GM10266 (cell line): ENCODE data around the gene MYCBP2.
"Not testable (repeated sequence)": the region's sequence is repeated elsewhere in the genome, so short reads cannot be mapped to it uniquely, and the experiment has no call there.

Experiments used
- DNase-seq: peaks from one replicate; pipeline ENCODE4 v3.0.0; 2012; ENCODE audit errors: extremely low spot score
- TF ChIP-seq, protein P1 (sequence below): IDR thresholded peaks from 2 replicates; pipeline ENCODE4 v1.5.1; 2012; ENCODE audit warnings: mild to moderate bottlenecking, low read depth; ENCODE audit not compliant: control insufficient read depth, insufficient read depth; ENCODE audit errors: missing control alignments

Gene MYCBP2

DNA sequence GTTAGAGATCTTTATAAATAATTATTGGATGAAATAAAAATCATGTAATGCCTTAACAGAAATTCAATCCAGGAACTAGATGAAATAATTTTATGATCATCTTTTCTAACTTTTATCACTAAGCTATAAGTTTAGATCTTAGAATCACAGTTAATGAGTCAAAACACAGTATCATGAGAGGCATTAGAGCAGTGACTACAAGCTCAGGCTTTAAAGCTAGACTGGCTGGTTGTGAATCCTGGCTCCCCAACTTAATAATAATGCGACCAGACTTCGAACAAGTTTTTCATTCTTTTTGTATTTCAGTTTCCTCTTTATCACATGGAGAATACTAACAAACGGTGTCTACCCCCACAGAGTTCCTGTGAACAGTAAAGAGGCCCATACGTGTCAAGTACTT is 108.6 kb downstream of the MYCBP2 start:
- TF ChIP-seq, protein P1, sequence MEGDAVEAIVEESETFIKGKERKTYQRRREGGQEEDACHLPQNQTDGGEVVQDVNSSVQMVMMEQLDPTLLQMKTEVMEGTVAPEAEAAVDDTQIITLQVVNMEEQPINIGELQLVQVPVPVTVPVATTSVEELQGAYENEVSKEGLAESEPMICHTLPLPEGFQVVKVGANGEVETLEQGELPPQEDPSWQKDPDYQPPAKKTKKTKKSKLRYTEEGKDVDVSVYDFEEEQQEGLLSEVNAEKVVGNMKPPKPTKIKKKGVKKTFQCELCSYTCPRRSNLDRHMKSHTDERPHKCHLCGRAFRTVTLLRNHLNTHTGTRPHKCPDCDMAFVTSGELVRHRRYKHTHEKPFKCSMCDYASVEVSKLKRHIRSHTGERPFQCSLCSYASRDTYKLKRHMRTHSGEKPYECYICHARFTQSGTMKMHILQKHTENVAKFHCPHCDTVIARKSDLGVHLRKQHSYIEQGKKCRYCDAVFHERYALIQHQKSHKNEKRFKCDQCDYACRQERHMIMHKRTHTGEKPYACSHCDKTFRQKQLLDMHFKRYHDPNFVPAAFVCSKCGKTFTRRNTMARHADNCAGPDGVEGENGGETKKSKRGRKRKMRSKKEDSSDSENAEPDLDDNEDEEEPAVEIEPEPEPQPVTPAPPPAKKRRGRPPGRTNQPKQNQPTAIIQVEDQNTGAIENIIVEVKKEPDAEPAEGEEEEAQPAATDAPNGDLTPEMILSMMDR, result no peak

DNA sequence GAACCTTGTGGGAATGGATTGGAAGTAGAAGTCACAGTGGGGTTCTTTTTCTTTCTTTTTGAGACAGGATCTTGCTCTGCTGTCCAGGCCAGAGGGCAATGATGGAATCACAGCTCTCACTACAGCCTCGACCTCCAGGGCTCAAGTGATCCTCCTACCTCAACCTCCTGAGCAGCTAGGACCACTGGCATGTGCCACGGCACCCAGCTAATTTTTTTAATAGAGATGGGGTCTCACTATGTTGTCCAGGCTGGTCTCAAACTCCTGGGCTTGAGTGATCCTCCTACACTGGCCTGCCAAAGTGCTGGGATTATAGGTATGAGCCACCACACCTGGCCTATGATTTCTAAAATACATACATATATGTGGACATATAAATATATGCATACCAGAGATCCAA is 111.4 kb downstream of the MYCBP2 start:
- TF ChIP-seq, protein P1, result no peak

More for the DNA sequence above, 108.6 kb downstream of the MYCBP2 start:
- DNase-seq, result no peak

DNA sequence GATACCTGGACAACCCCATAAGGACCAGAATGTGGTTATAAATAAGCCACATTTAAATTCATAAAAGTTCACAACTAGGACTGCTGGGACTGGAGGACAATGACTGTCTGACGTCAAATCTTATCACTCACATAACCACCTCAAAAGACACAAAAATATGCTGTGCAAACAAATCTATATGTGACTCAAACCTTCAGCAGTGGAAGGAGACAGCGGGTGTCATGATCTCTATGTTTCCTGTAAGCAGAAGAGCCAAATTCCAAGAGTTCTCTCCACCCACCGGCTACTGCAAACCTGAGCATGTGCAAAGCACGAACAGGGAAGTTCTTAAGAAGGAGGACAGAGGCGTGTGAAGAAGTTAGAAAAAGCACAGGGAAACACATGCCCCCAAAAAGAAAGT is 113.2 kb downstream of the MYCBP2 start:
- no peak for DNase-seq
- TF ChIP-seq, protein P1, result no peak

More for the DNA sequence above, 111.4 kb downstream of the MYCBP2 start:
- no peak for DNase-seq

DNA sequence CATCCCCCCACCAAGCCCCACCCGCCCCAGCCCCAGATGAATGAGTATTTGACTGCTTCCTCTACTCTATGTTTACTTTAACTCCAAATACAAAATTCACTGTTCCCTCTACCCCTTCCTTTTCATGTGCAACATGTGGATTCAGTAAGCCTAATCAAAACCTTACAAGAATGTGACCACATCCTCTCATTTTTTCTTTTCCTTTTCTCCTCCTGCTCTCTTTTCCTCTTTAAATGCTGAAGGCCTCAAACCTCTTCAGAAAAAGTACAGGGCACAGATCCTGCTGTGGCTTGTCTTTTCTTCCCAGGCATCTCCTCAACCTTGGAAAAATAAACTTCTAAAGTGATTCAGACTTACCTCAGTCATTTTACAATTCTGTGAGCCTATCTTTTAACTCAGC is 119.0 kb downstream of the MYCBP2 start:
- TF ChIP-seq, protein P1, result no peak
- DNase-seq, result no peak

DNA sequence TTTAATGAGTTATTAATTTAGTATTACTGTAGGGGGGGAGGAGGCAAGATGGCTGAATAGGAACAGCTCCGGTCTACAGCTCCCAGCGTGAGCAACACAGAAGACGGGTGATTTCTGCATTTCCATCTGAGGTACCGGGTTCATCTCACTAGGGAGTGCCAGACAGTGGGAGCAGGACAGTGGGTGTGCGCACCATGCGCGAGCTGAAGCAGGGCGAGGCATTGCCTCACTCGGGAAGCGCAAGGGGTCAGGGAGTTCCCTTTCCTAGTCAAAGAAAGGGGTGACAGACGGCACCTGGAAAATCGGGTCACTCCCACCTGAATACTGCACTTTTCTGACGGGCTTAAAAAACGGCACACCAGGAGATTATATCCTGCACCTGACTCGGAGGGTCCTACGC is 127.9 kb downstream of the MYCBP2 start:
- not testable (repeated sequence) for DNase-seq

DNA sequence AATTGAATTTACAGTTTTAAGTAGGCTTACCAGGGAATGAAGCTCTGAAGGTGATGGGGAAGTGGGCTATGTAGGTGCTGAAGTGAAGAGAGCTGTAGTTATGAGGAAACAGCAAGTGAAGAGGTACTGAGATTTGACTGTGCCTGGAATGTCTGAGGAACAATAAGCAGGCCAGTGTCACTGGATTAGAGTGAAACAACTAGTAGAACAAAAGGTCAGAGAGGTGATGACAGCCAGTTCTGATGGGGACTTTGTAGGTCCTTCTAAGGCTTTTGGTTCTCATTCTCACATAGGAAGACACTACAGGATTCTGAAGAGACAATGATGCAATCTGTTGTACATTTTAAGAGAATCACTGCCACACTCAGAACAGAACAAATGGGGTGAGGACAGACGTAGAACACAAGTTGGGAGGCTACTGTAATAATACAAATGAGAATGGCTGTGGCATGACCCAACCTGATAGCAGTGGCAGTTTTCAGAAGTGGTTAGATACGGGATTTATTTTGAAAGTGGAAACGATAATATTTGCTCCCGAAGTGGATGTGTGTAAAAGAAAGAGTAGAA is 130.8 kb downstream of the MYCBP2 start:
- DNase-seq, result no peak
- TF ChIP-seq, protein P1, result no peak

DNA sequence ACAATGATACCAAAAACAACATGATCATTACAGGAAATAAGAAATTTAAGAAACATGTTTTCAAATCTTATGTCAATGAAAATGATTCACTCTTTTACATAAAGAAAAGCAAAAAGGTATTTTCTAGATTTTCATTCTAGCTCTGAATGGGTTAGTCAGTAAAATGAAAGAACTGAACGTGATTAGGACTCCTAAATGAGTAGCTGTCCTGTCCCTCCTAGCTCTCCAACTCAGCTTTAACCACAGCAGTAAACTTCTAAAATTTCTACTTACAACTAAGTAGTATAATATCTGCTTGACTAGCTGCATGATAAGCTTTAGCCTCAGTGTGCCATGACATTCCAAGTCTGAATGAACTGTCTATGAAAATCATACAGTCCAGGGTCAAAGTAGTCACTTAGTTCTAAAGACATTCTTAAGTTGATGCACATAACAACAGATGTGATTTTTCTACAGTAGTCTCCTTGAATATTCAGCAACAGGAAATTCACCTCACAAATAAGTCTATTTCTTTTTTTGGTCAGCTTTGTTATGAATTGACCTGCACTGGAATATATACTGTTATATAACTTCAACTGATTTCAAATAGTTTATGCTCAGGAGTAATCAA is 136.4 kb downstream of the MYCBP2 start:
- TF ChIP-seq, protein P1, result no peak

More for the DNA sequence above, 136.4 kb downstream of the MYCBP2 start:
- DNase-seq, result no peak
